Body of pancreas (tissue), 4 donors: ENCODE measurements around the gene P2RX7. TPM values are rescaled to one million over a fixed set of nuclear protein-coding genes. Genes with fewer than 3 reads are reported as not detected.

Source experiments
- ATAC-seq: fragments of 150-250 bp; one replicate; pipeline ENCODE4 v1.9.1; 2016
- DNase-seq, 4 donors: peaks; one replicate each; pipeline ENCODE4 v3.0.0-alpha.2; 2019
- H3K27ac ChIP-seq, 4 donors: fragments of 200-600 bp; sonication (generic); 1 replicate in 3 of 4; 2 replicates in 1 of 4; pipeline versions ENCODE4 v1.5.1 to v1.6.1; 2016 to 2019; ENCODE audit warnings: mild to moderate bottlenecking in 1 of 4, mixed read lengths in 1 of 4, moderate library complexity in 1 of 4
- H3K27me3 ChIP-seq, 2 donors: fragments of 200-600 bp; sonication (generic); one replicate each; pipeline ENCODE4 v1.6.0; 2016; ENCODE audit warnings: mild to moderate bottlenecking in 1 of 2
- H3K36me3 ChIP-seq, 2 donors: fragments of 200-600 bp; sonication (generic); replicated peaks in 1 of 2; 2 replicates each; pipeline ENCODE4 v1.5.1; 2016; ENCODE audit warnings: low read depth in 2 of 2; ENCODE audit not compliant: insufficient read depth in 1 of 2
- H3K4me1 ChIP-seq: fragments of 200-600 bp; sonication (generic); one replicate; pipeline ENCODE4 v1.6.0; 2016
- H3K4me3 ChIP-seq, 2 donors: fragments of 200-600 bp; sonication (generic); 1 replicate in 1 of 2; 2 replicates in 1 of 2; pipeline ENCODE4 v1.5.1; 2016 to 2019
- H3K9me3 ChIP-seq, 3 donors: fragments of 200-600 bp; sonication (generic); 1 replicate in 2 of 3; 2 replicates in 1 of 3; pipeline ENCODE4 v1.5.1; 2016
- POLR2A ChIP-seq, 3 donors: fragments of 450-650 bp; IDR thresholded peaks; one replicate each; pipeline ENCODE4 v1.6.1; 2016; ENCODE audit warnings: antibody characterized with exemption in 3 of 3, mild to moderate bottlenecking in 2 of 3
- WGBS, 2 donors: methylation state at CpG; one replicate each; pipeline ENCODE4 v1.1.5; 2017; 5-methylcytosine and 5-hydroxymethylcytosine counted together
- intact Hi-C: fragments of 100-400 bp; cut with DNase I; formaldehyde crosslinking; loops from one replicate; pipeline ENCODE4 v1.15.1; 2023
- total RNA-seq, 2 donors: library from RNA; depleted of rRNA; stranded (reverse); fragments of >200 nt; gene quantifications; one replicate each; pipeline ENCODE4 v1.1.0, GENCODE V29; 2016
- TF ChIP-seq, protein P1 (sequence below), 7 experiments: fragments of 450-650 bp in 4 of 7; fragments of 200-600 bp in 3 of 7; sonication (generic) in 3 of 7; IDR thresholded peaks; one replicate each; pipeline ENCODE4 v1.5.1; 2016 to 2019; ENCODE audit warnings: antibody characterized with exemption in 7 of 7

Gene P2RX7
- total RNA-seq, 2 donors from 2014 or later: 1.0 to 1.6 TPM

DNA sequence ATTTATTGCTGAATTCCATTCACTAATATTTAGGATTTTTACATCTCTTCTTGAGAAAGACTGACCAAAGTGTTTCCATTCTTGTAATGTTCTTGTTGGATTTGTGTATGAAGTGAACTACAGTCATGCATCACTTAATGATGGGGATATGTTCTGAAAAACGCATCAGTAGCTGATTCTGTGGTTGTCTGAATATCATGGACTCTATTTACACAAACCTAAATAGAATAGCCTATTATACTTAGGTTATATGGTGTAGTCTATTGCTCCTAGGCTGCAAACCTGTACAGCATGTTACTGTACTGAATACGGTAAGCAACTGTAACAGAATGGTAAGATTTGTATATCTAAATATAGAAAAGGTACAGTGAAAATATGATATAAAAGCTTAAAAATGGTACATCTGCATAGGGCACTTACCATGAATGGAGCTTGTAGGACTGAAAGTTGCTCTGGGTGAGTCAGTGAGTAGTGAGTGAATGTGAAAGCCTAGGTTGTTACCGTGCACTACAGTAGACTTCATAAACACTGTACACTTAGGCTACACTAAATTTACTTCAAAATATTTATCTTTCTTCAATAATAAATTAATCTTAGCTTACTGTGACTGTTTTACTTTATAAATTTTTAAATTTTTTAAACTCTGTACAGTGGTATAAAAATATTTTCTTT is 49.7 kb downstream of the P2RX7 start:
- WGBS, 2 donors: 88 to 92% methylated on average over 3 of the region's 3 CpGs
- ATAC-seq (no peak), DNase-seq (no peak)
- no peaks in the 10 kb centered on the region for H3K9me3 ChIP-seq
- no peak overlapping the region for H3K27ac ChIP-seq
- intact Hi-C loops: no loop called here
- H3K36me3 ChIP-seq: no peaks in the 10 kb centered on the region
- no peaks in the 10 kb centered on the region for H3K4me1 ChIP-seq
- TF ChIP-seq, protein P1, sequence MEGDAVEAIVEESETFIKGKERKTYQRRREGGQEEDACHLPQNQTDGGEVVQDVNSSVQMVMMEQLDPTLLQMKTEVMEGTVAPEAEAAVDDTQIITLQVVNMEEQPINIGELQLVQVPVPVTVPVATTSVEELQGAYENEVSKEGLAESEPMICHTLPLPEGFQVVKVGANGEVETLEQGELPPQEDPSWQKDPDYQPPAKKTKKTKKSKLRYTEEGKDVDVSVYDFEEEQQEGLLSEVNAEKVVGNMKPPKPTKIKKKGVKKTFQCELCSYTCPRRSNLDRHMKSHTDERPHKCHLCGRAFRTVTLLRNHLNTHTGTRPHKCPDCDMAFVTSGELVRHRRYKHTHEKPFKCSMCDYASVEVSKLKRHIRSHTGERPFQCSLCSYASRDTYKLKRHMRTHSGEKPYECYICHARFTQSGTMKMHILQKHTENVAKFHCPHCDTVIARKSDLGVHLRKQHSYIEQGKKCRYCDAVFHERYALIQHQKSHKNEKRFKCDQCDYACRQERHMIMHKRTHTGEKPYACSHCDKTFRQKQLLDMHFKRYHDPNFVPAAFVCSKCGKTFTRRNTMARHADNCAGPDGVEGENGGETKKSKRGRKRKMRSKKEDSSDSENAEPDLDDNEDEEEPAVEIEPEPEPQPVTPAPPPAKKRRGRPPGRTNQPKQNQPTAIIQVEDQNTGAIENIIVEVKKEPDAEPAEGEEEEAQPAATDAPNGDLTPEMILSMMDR (IDR thresholded peaks at IDR 0.05): no peak
- TF ChIP-seq POLR2A (IDR thresholded peaks at IDR 0.05): no peak
- H3K27me3 ChIP-seq: no peaks in the 10 kb centered on the region
- no peak overlapping the region for H3K4me3 ChIP-seq

DNA sequence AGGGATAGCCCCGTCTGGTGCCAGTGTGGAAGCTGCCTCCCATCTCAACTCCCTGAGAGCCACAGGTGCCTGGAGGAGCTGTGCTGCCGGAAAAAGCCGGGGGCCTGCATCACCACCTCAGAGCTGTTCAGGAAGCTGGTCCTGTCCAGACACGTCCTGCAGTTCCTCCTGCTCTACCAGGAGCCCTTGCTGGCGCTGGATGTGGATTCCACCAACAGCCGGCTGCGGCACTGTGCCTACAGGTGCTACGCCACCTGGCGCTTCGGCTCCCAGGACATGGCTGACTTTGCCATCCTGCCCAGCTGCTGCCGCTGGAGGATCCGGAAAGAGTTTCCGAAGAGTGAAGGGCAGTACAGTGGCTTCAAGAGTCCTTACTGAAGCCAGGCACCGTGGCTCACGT is 51.7 kb downstream of the P2RX7 start:
- H3K27me3 ChIP-seq: no peaks in the 10 kb centered on the region
- TF ChIP-seq, protein P1 (IDR thresholded peaks at IDR 0.05): no peak
- TF ChIP-seq POLR2A (IDR thresholded peaks at IDR 0.05): no peak
- H3K27ac ChIP-seq: no peak overlapping the region
- 88% methylated on average over 15 of the region's 15 CpGs; no CpG with 5 or more reads in 1 of the 2 donors for WGBS, 2 donors
- DNase-seq: no peak
- intact Hi-C loops: no loop called here
- no peaks in the 10 kb centered on the region for H3K9me3 ChIP-seq
- no peaks in the 10 kb centered on the region for H3K36me3 ChIP-seq
- H3K4me1 ChIP-seq: no peaks in the 10 kb centered on the region
- H3K4me3 ChIP-seq: no peak overlapping the region
- ATAC-seq: no peak

DNA sequence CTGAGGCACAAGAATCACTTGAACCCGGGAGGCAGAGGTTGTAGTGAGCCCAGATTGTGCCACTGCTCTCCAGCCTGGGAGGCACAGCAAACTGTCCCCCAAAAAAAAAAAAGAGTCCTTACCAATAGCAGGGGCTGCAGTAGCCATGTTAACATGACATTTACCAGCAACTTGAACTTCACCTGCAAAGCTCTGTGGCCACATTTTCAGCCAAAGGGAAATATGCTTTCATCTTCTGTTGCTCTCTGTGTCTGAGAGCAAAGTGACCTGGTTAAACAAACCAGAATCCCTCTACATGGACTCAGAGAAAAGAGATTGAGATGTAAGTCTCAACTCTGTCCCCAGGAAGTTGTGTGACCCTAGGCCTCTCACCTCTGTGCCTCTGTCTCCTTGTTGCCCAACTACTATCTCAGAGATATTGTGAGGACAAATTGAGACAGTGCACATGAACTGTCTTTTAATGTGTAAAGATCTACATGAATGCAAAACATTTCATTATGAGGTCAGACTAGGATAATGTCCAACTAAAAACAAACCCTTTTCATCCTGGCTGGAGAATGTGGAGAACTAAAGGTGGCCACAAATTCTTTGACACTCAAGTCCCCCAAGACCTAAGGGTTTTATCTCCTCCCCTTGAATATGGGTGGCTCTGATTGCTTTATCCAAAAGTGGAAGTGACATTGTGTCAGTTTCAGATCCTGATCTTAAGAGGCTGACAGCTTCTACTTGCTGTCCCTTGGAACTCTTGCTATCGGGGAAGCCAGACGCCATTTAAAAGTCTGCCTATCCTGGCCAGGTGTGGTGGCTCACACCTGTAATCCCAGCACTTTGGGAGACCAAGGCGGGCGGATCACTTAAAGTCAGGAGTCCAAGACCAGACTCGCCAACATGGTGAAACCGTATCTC is 52.6 kb downstream of the P2RX7 start:
- Histone ChIP-seq H3K9me3 (no peaks in the 10 kb centered on the region), H3K27ac (no peak overlapping the region), H3K36me3 (no peaks in the 10 kb centered on the region), H3K4me3 (no peak overlapping the region), H3K4me1 (no peaks in the 10 kb centered on the region), H3K27me3 (no peaks in the 10 kb centered on the region)
- intact Hi-C loops: no loop called here
- WGBS, 2 donors: 90 to 97% methylated on average over 6 to 7 of the region's 7 CpGs
- DNase-seq: no peak
- ATAC-seq: no peak
- TF ChIP-seq, protein P1 (IDR thresholded peaks at IDR 0.05): no peak
- no peak for TF ChIP-seq POLR2A (IDR thresholded peaks at IDR 0.05)

DNA sequence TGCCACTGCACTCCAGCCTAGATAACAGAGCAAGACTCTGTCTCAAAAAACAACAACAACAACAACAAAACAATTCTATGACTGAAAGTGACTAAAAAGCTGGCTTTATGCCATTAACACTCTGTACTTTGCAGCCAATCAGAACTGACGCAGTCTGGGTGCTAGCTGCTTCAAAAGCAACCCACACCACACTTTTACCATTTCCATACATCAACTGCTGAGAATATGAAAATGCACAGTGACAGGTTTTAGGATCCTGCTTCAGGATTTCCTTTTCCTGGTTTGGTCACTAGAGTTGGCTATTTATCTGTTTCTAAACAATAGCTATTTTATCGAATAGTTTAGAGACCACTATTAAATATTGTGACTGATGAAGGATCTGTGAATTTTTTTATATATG is 54.1 kb downstream of the P2RX7 start:
- TF ChIP-seq, protein P1 (IDR thresholded peaks at IDR 0.05): no peak
- no peak for TF ChIP-seq POLR2A (IDR thresholded peaks at IDR 0.05)
- intact Hi-C loops: no loop called here
- WGBS, 2 donors: 83 to 86% methylated on average over 2 of the region's 2 CpGs
- DNase-seq: no peak
- no peaks in the 10 kb centered on the region for H3K9me3 ChIP-seq
- no peak overlapping the region for H3K4me3 ChIP-seq
- H3K27me3 ChIP-seq: no peaks in the 10 kb centered on the region
- no peak for ATAC-seq
- no peak overlapping the region for H3K27ac ChIP-seq
- no peaks in the 10 kb centered on the region for H3K36me3 ChIP-seq
- H3K4me1 ChIP-seq: no peaks in the 10 kb centered on the region
